SH-SY5Y (cell line): ENCODE measurements around the gene ELP5.

Experiments used
- GATA2 ChIP-seq: IDR thresholded peaks from 2 replicates; pipeline ENCODE4 v1.6.1; 2011; ENCODE audit warnings: mild to moderate bottlenecking, low read depth, low read length
- GATA3 ChIP-seq: IDR thresholded peaks from 2 replicates; pipeline ENCODE4 v1.6.1; 2011; ENCODE audit warnings: low read depth, mild to moderate bottlenecking, low read length, moderate library complexity

DNA sequence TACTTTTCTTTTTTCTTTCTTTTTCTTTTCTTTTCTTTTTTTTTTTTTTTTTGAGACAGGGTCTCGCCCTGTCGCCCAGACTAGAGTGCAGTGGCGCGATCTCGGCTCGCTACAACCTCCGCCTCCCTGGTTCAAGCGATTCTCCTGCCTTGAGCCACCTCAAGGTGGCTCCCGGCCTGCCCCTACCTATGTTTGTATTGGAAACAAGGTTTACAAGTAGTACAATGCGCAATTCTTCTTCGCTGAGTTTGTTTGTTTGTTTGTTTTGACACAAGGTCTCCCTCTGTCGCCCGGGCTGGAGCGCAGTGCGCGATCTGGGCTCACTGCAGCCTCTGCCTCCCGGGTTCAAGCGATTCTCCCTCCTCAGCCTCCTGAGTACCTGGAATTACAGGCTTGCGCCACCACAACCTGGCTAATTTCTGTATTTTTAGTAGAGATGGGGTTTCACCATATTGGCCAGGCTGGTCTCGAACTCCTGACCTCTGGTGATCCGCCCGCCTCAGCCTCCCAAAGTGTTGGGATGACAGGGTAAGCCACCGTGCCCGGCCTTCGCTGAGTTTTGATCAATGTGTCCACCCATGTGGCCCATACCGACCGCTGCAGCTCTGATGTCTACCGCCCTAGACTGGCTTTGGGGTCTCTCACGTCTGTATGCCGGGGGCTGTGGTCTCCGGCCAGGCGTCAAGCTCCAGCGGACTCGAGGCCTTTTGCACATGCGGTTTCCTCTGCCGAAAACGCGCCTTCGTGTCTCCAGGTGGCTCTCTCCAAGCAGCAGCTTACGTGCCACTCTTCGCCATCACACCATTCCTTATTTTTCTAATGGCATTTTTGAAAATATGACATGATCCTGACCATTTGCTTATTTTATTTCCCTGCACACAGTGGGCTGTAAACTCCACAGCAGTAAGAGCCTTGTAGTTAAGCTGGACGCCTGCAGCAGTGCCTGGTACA, 43.5 kb downstream of the ELP5 start:
- no peak for TF ChIP-seq GATA2
- no peak for TF ChIP-seq GATA3
